ENCODE data around the gene ARHGEF39.

ARHGEF39 gene

DNA sequence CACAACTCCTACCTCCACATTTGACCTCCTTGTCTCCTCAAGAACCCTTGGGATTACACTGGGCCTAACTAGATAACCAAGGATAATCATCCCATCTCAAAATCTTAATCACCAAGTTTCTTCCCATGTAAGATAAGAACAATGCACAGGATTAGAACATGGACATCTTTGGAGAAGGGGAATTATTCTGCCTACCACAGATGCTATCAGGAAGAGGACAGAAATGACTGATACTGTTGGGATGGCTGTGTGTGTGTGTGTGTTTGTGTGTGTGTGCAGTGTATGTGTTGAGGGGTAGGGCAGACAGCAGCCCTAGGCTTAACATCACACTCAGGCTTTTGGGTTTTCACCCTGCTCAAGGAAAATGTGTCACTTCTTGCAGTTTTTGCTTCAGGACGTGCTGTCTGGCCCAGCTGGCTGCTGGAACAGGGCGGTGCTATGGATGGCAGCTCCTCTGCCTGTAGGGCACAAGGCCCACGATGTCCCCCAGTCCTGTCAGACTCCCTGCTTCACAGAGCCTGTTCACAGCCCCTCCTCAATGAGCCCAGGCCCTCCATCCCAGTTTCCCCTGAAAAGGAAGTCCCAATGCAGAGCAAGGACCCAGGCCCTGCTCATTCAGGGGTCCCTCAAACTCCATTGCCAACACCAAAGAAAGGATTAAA lies 16.5 kb upstream of the ARHGEF39 start:
- H3K4me2 ChIP-seq (ENCODE audit: low read depth, low read length): no peak overlapping the region
- H3K36me3 ChIP-seq (replicated peaks; ENCODE audit: insufficient read depth, low read length): no peaks in the 10 kb centered on the region
- TF ChIP-seq EZH2phosphoT487 (IDR thresholded peaks at IDR 0.05; ENCODE audit: low read length) (no peak), EZH2 (optimal IDR thresholded peaks at IDR 0.05; ENCODE audit: low read depth, low read length) (no peak)
- TF ChIP-seq, protein P1, sequence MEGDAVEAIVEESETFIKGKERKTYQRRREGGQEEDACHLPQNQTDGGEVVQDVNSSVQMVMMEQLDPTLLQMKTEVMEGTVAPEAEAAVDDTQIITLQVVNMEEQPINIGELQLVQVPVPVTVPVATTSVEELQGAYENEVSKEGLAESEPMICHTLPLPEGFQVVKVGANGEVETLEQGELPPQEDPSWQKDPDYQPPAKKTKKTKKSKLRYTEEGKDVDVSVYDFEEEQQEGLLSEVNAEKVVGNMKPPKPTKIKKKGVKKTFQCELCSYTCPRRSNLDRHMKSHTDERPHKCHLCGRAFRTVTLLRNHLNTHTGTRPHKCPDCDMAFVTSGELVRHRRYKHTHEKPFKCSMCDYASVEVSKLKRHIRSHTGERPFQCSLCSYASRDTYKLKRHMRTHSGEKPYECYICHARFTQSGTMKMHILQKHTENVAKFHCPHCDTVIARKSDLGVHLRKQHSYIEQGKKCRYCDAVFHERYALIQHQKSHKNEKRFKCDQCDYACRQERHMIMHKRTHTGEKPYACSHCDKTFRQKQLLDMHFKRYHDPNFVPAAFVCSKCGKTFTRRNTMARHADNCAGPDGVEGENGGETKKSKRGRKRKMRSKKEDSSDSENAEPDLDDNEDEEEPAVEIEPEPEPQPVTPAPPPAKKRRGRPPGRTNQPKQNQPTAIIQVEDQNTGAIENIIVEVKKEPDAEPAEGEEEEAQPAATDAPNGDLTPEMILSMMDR (IDR thresholded peaks at IDR 0.05; ENCODE audit: low read length): no peak
- no peak for DNase-seq
- H3K27me3 ChIP-seq (replicated peaks; ENCODE audit: insufficient read depth, low read length): 0 out of 2 replicates have a peak, but pooled peaks cover under 1% of the 10 kb centered on the region
- H3K27ac ChIP-seq (ENCODE audit: low read length): no peak overlapping the region
- no peaks in the 10 kb centered on the region for H3K9me2 ChIP-seq (replicated peaks; ENCODE audit: insufficient read depth, low read length)
- H3K79me2 ChIP-seq (ENCODE audit: low read length): no peaks in the 10 kb centered on the region
- no peaks in the 10 kb centered on the region for H3K9me3 ChIP-seq (replicated peaks; ENCODE audit: insufficient read depth, low read length)
- no peaks in the 10 kb centered on the region for H4K20me1 ChIP-seq (ENCODE audit: insufficient read depth, low read length)
- H3K4me3 ChIP-seq (ENCODE audit: low read length): no peak overlapping the region
- no peaks in the 10 kb centered on the region for H3K4me1 ChIP-seq (ENCODE audit: low read length)
- H2AFZ ChIP-seq (ENCODE audit: low read length): no peak overlapping the region
- no peaks in the 10 kb centered on the region for H3F3A ChIP-seq (ENCODE audit: insufficient read depth, low read length)
- no peak overlapping the region for H3K9ac ChIP-seq (ENCODE audit: low read length)

DNA sequence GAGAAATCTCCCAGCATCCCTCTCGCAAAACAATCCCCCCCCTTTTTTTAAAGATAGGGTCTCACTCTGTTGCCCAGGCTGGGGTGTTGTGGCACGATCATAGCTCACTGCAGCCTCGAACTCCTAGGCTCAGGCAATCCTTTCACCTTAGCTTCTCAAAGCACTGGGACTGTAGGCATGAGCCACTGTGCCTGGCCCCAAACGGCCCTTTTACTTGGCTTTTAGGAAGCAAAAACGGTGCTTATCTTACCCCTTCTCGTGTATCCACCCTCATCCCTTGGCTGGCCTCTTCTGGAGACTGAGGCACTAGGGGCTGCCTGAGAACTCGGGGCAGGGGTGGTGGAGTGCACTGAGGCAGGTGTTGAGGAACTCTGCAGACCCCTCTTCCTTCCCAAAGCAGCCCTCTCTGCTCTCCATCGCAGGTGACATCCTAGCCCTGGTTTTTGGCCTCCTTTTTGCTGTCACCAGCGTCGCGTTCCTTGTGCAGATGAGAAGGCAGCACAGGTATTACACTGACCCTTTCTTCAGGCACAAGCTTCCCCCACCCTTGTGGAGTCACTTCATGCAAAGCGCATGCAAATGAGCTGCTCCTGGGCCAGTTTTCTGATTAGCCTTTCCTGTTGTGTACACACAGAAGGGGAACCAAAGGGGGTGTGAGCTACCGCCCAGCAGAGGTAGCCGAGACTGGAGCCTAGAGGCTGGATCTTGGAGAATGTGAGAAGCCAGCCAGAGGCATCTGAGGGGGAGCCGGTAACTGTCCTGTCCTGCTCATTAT lies 15.5 kb upstream of the ARHGEF39 start:
- no peak for DNase-seq
- Histone ChIP-seq H3K36me3 (replicated peaks; ENCODE audit: insufficient read depth, low read length) (no peaks in the 10 kb centered on the region), H4K20me1 (ENCODE audit: insufficient read depth, low read length) (no peaks in the 10 kb centered on the region), H3K27ac (ENCODE audit: low read length) (no peak overlapping the region), H3K9me2 (replicated peaks; ENCODE audit: insufficient read depth, low read length) (no peaks in the 10 kb centered on the region), H3K4me3 (ENCODE audit: low read length) (no peak overlapping the region), H3K79me2 (ENCODE audit: low read length) (no peaks in the 10 kb centered on the region), H3K4me2 (ENCODE audit: low read depth, low read length) (no peak overlapping the region), H3K9me3 (replicated peaks; ENCODE audit: insufficient read depth, low read length) (no peaks in the 10 kb centered on the region), H3K4me1 (ENCODE audit: low read length) (no peaks in the 10 kb centered on the region), H2AFZ (ENCODE audit: low read length) (no peak overlapping the region), H3K9ac (ENCODE audit: low read length) (no peak overlapping the region), H3F3A (ENCODE audit: insufficient read depth, low read length) (no peaks in the 10 kb centered on the region), H3K27me3 (replicated peaks; ENCODE audit: insufficient read depth, low read length) (0 out of 2 replicates have a peak, but pooled peaks cover 5% of the 10 kb centered on the region)
- TF ChIP-seq EZH2 (optimal IDR thresholded peaks at IDR 0.05; ENCODE audit: low read depth, low read length) (no peak), EZH2phosphoT487 (IDR thresholded peaks at IDR 0.05; ENCODE audit: low read length) (no peak)
- TF ChIP-seq, protein P1 (IDR thresholded peaks at IDR 0.05; ENCODE audit: low read length): no peak

DNA sequence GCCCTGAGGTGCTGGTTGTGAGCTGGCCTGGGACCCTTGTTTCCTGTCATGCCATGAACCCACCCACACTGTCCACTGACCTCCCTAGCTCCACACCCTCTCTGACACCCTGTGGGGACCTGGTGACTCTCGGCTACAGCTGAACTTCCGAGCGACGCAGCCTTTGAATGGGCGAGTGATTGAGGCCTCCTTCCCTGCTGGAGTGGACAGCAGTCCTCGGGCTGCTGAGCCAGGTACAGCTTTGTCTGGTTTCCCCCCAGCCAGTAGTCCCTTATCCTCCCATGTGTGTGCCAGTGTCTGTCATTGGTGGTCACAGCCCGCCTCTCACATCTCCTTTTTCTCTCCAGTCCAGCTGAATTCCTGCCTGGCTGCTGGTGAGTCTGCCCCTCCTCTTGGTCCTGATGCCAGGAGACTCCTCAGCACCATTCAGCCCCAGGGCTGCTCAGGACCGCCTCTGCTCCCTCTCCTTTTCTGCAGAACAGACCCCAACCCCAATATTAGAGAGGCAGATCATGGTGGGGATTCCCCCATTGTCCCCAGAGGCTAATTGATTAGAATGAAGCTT lies 14.9 kb upstream of the ARHGEF39 start:
- Histone ChIP-seq H3F3A (ENCODE audit: insufficient read depth, low read length) (no peaks in the 10 kb centered on the region), H3K27me3 (replicated peaks; ENCODE audit: insufficient read depth, low read length) (0 out of 2 replicates have a peak, but pooled peaks cover 9% of the 10 kb centered on the region), H3K9me3 (replicated peaks; ENCODE audit: insufficient read depth, low read length) (no peaks in the 10 kb centered on the region), H3K79me2 (ENCODE audit: low read length) (no peaks in the 10 kb centered on the region), H2AFZ (ENCODE audit: low read length) (no peak overlapping the region), H3K4me1 (ENCODE audit: low read length) (no peaks in the 10 kb centered on the region), H3K36me3 (replicated peaks; ENCODE audit: insufficient read depth, low read length) (no peaks in the 10 kb centered on the region), H3K9ac (ENCODE audit: low read length) (no peak overlapping the region), H3K4me3 (ENCODE audit: low read length) (no peak overlapping the region), H4K20me1 (ENCODE audit: insufficient read depth, low read length) (no peaks in the 10 kb centered on the region), H3K9me2 (replicated peaks; ENCODE audit: insufficient read depth, low read length) (no peaks in the 10 kb centered on the region), H3K27ac (ENCODE audit: low read length) (no peak overlapping the region), H3K4me2 (ENCODE audit: low read depth, low read length) (no peak overlapping the region)
- TF ChIP-seq, protein P1 (IDR thresholded peaks at IDR 0.05; ENCODE audit: low read length): no peak
- no peak for TF ChIP-seq EZH2 (optimal IDR thresholded peaks at IDR 0.05; ENCODE audit: low read depth, low read length)
- no peak for TF ChIP-seq EZH2phosphoT487 (IDR thresholded peaks at IDR 0.05; ENCODE audit: low read length)
- no peak for DNase-seq

Measured in MM.1S (cell line).